ENCODE results near the gene HLF.
A peak's percentile ranks its signal among the peaks of the same experiment; 100 is the strongest.

The HLF gene

DNA sequence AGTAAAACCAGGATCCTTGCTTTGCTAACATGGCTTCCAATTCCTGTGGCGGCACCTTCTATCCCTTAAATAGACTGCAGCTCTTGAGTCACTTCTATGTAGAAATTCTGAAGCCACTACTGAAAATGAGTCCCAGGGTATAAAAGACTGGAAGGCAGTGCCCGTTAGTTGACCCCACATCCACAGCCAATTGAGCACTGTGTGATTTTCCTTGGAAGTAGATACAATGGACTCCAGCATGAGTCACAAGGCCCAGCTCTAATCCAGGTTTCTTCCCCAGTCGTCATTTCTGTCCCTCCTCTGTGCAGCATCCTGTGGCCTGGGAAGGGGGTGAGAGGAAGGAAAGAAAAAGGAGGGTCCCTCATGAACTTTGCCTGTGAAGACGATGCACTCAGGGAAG is 69.5 kb downstream of the HLF start:
- DNase-seq: no peak

GRCh38 chr17:55334881-55335540 is 70.3 kb downstream of the HLF start:
- DNase-seq: no peak

- no peak for DNase-seq
Observed at GRCh38 chr17:55335625-55336024, 70.9 kb downstream of the HLF start.

GRCh38 chr17:55336426-55336825 is 71.7 kb downstream of the HLF start:
- DNase-seq: no peak

- DNase-seq: no peak
Observed at GRCh38 chr17:55340176-55340575, 75.4 kb downstream of the HLF start.

- DNase-seq: no peak
Observed at GRCh38 chr17:55340686-55341085, 75.9 kb downstream of the HLF start.

DNA sequence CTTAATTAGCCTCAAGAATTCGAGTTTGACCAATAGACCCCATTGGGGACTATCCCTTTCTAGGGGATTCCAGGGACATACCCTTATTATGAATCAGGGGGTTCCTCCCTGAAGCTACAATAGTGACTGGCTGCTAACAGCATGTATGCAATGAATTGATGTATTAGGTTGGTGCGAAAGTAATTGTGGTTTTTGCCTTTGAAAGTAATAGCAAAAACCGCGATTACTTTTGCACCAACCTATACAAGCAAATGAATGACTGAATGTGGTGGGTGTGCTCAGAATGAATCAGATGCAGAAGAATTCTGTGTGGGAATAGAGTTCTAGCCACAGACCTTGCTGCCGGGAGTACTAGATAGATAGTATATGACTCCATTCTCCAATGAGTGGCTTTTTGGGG is 76.7 kb downstream of the HLF start:
- DNase-seq: no peak

- DNase-seq: no peak
Observed at GRCh38 chr17:55342800-55343585, 78.2 kb downstream of the HLF start.

- no peak for DNase-seq
Observed at GRCh38 chr17:55343900-55344513, 79.2 kb downstream of the HLF start.

DNA sequence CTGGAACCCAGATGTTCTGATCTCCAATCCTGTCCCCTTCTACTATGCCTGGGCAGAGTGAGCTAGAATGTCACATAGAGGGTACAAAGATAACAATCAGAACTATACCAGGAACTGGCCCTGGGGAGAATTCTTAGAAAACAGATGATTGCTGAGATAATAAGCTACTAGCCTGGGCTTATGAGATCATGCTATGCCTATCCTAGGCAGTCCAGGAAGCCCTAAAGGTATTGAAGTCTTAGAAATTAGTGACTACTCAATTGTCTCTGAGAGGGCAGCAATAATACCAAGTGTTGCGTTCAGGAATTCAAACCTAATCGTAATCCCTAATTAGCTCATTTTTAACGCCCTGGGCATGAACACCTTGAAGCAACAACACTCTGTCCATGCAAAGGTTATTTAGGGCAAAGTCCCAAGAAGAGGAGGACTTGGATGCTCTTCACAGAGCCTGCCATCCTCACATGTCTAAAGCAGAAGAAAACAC is 79.8 kb downstream of the HLF start:
- DNase-seq: peak; percentile 11 to 83

- no peak for DNase-seq
Observed at GRCh38 chr17:55345132-55345531, 80.4 kb downstream of the HLF start.

GRCh38 chr17:55346658-55347057 is 81.9 kb downstream of the HLF start:
- DNase-seq: no peak

- no peak for DNase-seq
Observed at GRCh38 chr17:55347341-55347740, 82.6 kb downstream of the HLF start.

DNA sequence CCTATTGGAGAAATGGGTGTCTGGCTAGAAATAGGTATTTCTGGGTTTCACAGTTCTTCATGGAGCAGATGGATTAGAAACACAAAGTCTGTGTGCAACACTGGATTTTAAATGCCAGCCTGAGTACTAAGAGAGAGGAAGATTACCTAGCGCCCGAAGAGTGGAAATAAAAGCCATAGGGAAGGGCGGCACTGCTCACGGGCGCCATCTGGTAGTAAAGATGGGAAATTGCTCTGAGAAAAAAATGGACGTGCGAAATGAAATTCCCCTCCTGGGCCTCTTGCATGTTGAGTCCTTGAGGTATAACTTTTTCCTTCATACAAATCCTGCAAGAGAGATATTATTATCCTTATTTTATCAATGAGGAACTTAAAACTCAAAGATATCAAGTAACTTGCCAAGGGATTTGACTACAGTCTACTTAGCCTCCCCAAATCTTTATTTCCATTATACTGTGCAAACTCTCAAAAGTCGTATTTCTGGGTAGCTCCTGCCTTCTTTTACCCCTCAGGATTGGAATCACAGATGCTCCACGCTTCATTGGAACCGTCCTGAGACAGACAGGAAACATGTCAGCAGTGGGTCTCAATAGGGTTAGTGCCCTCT is 84.1 kb downstream of the HLF start:
- peak; percentile 37 to 58 for DNase-seq

- DNase-seq: no peak
Observed at GRCh38 chr17:55350825-55351205, 86.1 kb downstream of the HLF start.

DNA sequence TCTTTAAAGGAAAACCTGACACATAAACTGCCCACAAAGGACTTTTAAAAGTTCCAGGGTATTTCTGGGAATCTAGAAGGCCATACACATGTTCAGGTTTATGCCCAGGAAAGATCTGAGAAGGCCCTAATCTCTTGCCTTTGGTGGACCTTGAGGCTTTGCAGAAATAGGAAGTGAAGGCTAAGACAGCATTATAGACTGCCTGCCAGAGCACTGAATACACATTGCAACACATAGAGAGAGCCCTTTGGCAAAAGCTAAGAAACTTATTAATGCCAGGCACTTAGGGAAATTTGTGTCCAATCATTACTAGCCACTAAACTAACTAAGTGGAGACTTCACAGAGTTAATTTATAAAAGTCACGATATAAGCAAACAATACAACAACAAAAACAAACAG is 86.5 kb downstream of the HLF start:
- DNase-seq: no peak

- no peak for DNase-seq
Observed at GRCh38 chr17:55354010-55354409, 89.2 kb downstream of the HLF start.

- no peak for DNase-seq
Observed at GRCh38 chr17:55354941-55355340, 90.2 kb downstream of the HLF start.

GRCh38 chr17:55356434-55357328 is 91.9 kb downstream of the HLF start:
- peak; percentile 62 to 71 for DNase-seq

GRCh38 chr17:55360971-55361370 is 96.2 kb downstream of the HLF start:
- no peak for DNase-seq

DNA sequence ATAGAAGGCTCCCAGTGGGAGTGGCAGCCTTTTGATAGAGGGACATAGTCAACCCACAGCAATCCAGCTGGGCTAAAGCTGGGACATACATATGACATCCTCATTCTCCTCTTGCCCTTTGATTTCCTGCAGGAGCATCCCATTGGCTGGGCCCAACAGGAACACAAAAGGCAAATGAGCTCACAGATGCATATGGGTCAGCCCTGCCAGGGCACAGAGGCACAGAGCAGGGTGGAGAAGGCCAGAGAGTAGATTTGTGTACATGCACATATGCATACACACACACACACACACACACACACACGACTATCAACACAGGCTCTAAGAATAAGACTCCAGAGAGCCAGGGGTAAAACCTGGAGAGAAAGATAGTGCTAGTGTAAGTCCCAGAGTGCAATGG is 98.3 kb downstream of the HLF start:
- DNase-seq: no peak

- no peak for DNase-seq
Observed at GRCh38 chr17:55366020-55366481, 101.3 kb downstream of the HLF start.

All from CD4-positive, alpha-beta T cell treated with Interleukin-4 for 1 hour (primary cell).